Stimulated activated CD8-positive, alpha-beta memory T cell treated with anti-CD3 and anti-CD28 coated beads, Interleukin-12 subunit alpha, Interleukin-12 subunit beta, amount 100 ng/mL, for 24 hours (primary cell): Measurements from ENCODE around the gene PARP2.
"Not testable (repeated sequence)": the region's sequence is repeated elsewhere in the genome, so short reads cannot be mapped to it uniquely, and the experiment has no call there.

Source experiments
- DNase-seq: peaks from one replicate; pipeline ENCODE4 v3.0.0-alpha.2; 2020; ENCODE audit errors: extremely low read depth

Gene PARP2

GRCh38 chr14:20343092-20343861, at the start of gene PARP2:
Gene PARP2, plus strand, starts transcription at chr14:20343635. Its CDS starts 7 bp downstream, at chr14:20343642.
- peak; percentile 83 for DNase-seq

- DNase-seq = no peak
Observed at GRCh38 chr14:20294636-20295035, 48.8 kb upstream of the PARP2 start.

GRCh38 chr14:20295067-20295466, 48.4 kb upstream of the PARP2 start:
- DNase-seq = no peak

- DNase-seq = no peak
Observed at GRCh38 chr14:20302042-20302755, 41.2 kb upstream of the PARP2 start.

- DNase-seq = peak; percentile 63
Observed at GRCh38 chr14:20305265-20306078, 38.0 kb upstream of the PARP2 start, which contains the start of gene TTC5. Gene TTC5, minus strand, starts transcription at chr14:20305951. Its CDS starts 14 bp downstream, at chr14:20305937.

- no peak for DNase-seq
Observed at GRCh38 chr14:20306079-20306423, 37.4 kb upstream of the PARP2 start.

- no peak for DNase-seq
Observed at GRCh38 chr14:20314026-20314425, 29.4 kb upstream of the PARP2 start.

- DNase-seq = no peak
Observed at GRCh38 chr14:20317720-20318119, 25.7 kb upstream of the PARP2 start.

GRCh38 chr14:20327005-20327869, 16.2 kb upstream of the PARP2 start:
- no peak for DNase-seq

- no peak for DNase-seq
Observed at GRCh38 chr14:20328705-20329104, 14.7 kb upstream of the PARP2 start.

- no peak for DNase-seq
Observed at GRCh38 chr14:20329355-20329754, 14.1 kb upstream of the PARP2 start.

- DNase-seq = no peak
Observed at GRCh38 chr14:20331053-20331613, 12.3 kb upstream of the PARP2 start.

- DNase-seq = no peak
Observed at GRCh38 chr14:20332431-20332787, 11.0 kb upstream of the PARP2 start.

- DNase-seq = peak; percentile 11
Observed at GRCh38 chr14:20332788-20333493, 10.5 kb upstream of the PARP2 start, which contains the start of gene CCNB1IP1. Gene CCNB1IP1, minus strand, starts transcription at chr14:20333279. Its CDS starts 16,756 bp downstream, at chr14:20316523.

- no peak for DNase-seq
Observed at GRCh38 chr14:20333494-20333841, 10.0 kb upstream of the PARP2 start.

- DNase-seq = no peak
Observed at GRCh38 chr14:20334017-20334416, 9.4 kb upstream of the PARP2 start.

- not testable (repeated sequence) for DNase-seq
Observed at GRCh38 chr14:20341032-20341431, 2.4 kb upstream of the PARP2 start.

GRCh38 chr14:20341646-20342045, 1.8 kb upstream of the PARP2 start:
- no peak for DNase-seq

GRCh38 chr14:20343862-20344220, 406 bp downstream of the PARP2 start:
- no peak for DNase-seq

GRCh38 chr14:20345366-20345765, 1.9 kb downstream of the PARP2 start:
- no peak for DNase-seq

GRCh38 chr14:20346713-20347112, 3.3 kb downstream of the PARP2 start:
- DNase-seq = no peak
